ENCODE data around the gene BABAM2.

Gene BABAM2

GRCh38 chr2:28045676-28046351, 155.3 kb downstream of the BABAM2 start:
- in situ Hi-C loops (cut with HindIII; ENCODE audit: low sequenced_read_pairs), result no loop called here
- TF ChIP-seq, protein P1, sequence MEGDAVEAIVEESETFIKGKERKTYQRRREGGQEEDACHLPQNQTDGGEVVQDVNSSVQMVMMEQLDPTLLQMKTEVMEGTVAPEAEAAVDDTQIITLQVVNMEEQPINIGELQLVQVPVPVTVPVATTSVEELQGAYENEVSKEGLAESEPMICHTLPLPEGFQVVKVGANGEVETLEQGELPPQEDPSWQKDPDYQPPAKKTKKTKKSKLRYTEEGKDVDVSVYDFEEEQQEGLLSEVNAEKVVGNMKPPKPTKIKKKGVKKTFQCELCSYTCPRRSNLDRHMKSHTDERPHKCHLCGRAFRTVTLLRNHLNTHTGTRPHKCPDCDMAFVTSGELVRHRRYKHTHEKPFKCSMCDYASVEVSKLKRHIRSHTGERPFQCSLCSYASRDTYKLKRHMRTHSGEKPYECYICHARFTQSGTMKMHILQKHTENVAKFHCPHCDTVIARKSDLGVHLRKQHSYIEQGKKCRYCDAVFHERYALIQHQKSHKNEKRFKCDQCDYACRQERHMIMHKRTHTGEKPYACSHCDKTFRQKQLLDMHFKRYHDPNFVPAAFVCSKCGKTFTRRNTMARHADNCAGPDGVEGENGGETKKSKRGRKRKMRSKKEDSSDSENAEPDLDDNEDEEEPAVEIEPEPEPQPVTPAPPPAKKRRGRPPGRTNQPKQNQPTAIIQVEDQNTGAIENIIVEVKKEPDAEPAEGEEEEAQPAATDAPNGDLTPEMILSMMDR (IDR thresholded peaks at IDR 0.05; ENCODE audit: low read depth, low read length, missing control alignments), result no peak
- H3K4me3 ChIP-seq (ENCODE audit: low read depth, low read length), result no peak overlapping the region
- DNase-seq (ENCODE audit: low read depth), result no peak

- no peak for DNase-seq (ENCODE audit: low read depth)
- no peak overlapping the region for H3K4me3 ChIP-seq (ENCODE audit: low read depth, low read length)
- TF ChIP-seq, protein P1 (IDR thresholded peaks at IDR 0.05; ENCODE audit: low read depth, low read length, missing control alignments), result no peak
- in situ Hi-C loops (cut with HindIII; ENCODE audit: low sequenced_read_pairs), result no loop called here
Measured at GRCh38 chr2:28046921-28047320, 156.4 kb downstream of the BABAM2 start.

GRCh38 chr2:28047681-28048080, 157.2 kb downstream of the BABAM2 start:
- peak; percentile 59 for DNase-seq (ENCODE audit: low read depth)
- H3K4me3 ChIP-seq (ENCODE audit: low read depth, low read length), result no peak overlapping the region
- in situ Hi-C loops (cut with HindIII; ENCODE audit: low sequenced_read_pairs), result no loop called here
- TF ChIP-seq, protein P1 (IDR thresholded peaks at IDR 0.05; ENCODE audit: low read depth, low read length, missing control alignments), result no peak

- TF ChIP-seq, protein P1 (IDR thresholded peaks at IDR 0.05; ENCODE audit: low read depth, low read length, missing control alignments), result no peak
- in situ Hi-C loops (cut with HindIII; ENCODE audit: low sequenced_read_pairs), result no loop called here
- no peak overlapping the region for H3K4me3 ChIP-seq (ENCODE audit: low read depth, low read length)
- no peak for DNase-seq (ENCODE audit: low read depth)
Measured at GRCh38 chr2:28048341-28048740, 157.8 kb downstream of the BABAM2 start.

GRCh38 chr2:28049416-28049815, 158.9 kb downstream of the BABAM2 start:
- in situ Hi-C loops (cut with HindIII; ENCODE audit: low sequenced_read_pairs), result no loop called here
- DNase-seq (ENCODE audit: low read depth), result no peak
- TF ChIP-seq, protein P1 (IDR thresholded peaks at IDR 0.05; ENCODE audit: low read depth, low read length, missing control alignments), result no peak
- H3K4me3 ChIP-seq (ENCODE audit: low read depth, low read length), result no peak overlapping the region

GRCh38 chr2:28049899-28050298, 159.4 kb downstream of the BABAM2 start:
- TF ChIP-seq, protein P1 (IDR thresholded peaks at IDR 0.05; ENCODE audit: low read depth, low read length, missing control alignments), result no peak
- no peak for DNase-seq (ENCODE audit: low read depth)
- no peak overlapping the region for H3K4me3 ChIP-seq (ENCODE audit: low read depth, low read length)
- in situ Hi-C loops (cut with HindIII; ENCODE audit: low sequenced_read_pairs), result loop anchor here (5.0 kb wide), 1 partner anchor 117 kb away; no protein-coding TSS in a partner anchor

Data from astrocyte of the cerebellum (primary cell).